HG02678 (cell line): Measurements from ENCODE around the gene PTDSS2.

ENCODE experiments used
- ATAC-seq: cut with Tn5 transposase; IDR thresholded peaks from one replicate; pipeline ENCODE4 v1.9.1; 2021; ENCODE audit warnings: mild to moderate bottlenecking, moderate library complexity; ENCODE audit not compliant: unreplicated experiment

Gene PTDSS2

GRCh38 chr11:538431-539051, 88.5 kb downstream of the PTDSS2 start:
- no peak for ATAC-seq

- no peak for ATAC-seq
Observed at GRCh38 chr11:539971-540481, 89.9 kb downstream of the PTDSS2 start.
